AG04450 (cell line): ENCODE measurements around the gene MIA. TPM values are rescaled to one million over a fixed set of nuclear protein-coding genes. Genes with fewer than 3 reads are reported as not detected.
"Not testable (repeated sequence)": the region's sequence is repeated elsewhere in the genome, so short reads cannot be mapped to it uniquely, and the experiment has no call there.

ENCODE experiments used
- CTCF ChIA-PET: fragments of 300-600, 350-600 bp; formaldehyde crosslinking; extraction: SDS; loops from one replicate; lab custom pipeline; 2022; ENCODE audit warnings: antibody characterized with exemption, inconsistent platforms; lab: Charles Lee
- POLR2A ChIA-PET: fragments of 350-600 bp; formaldehyde crosslinking; extraction: SDS; loops from one replicate; lab custom pipeline; 2021; ENCODE audit warnings: antibody characterized with exemption, inconsistent platforms; lab: Yijun Ruan, JAX
- DNase-seq: peaks from one replicate; pipeline ENCODE4 v3.0.0-alpha.2; 2011; ENCODE audit warnings: low read depth, low spot score
- H3K27ac ChIP-seq: one replicate; pipeline ENCODE4 v1.5.1; 2012; ENCODE audit warnings: low read depth, low read length, control low read depth
- H3K27me3 ChIP-seq: one replicate; pipeline ENCODE4 v1.6.0; 2012; ENCODE audit warnings: low read length; ENCODE audit not compliant: control insufficient read depth, insufficient read depth
- H3K4me3 ChIP-seq: 2 replicates; pipeline ENCODE4 v1.5.1; 2011; ENCODE audit warnings: mild to moderate bottlenecking, low read depth, low read length, control low read depth
- H3K9me3 ChIP-seq: 2 replicates; pipeline ENCODE4 v1.5.1; 2012; ENCODE audit warnings: low read length; ENCODE audit not compliant: control insufficient read depth, insufficient read depth
- polyA plus RNA-seq: library from polyadenylated mRNA; depleted of rRNA; stranded (reverse); fragments of >200 nt; gene quantifications from 2 replicates; pipeline ENCODE4 v1.2.3, GENCODE V29; 2011
- TF ChIP-seq, protein P1 (sequence below): IDR thresholded peaks from 2 replicates; pipeline ENCODE4 v1.5.1; 2011; ENCODE audit warnings: low read depth, low read length, control low read depth, inconsistent platforms

The MIA gene
- polyA plus RNA-seq, 1 experiment: not detected

- Histone ChIP-seq H3K27ac (no peak overlapping the region), H3K4me3 (no peak overlapping the region), H3K27me3 (no peaks in the 10 kb centered on the region), H3K9me3 (no peaks in the 10 kb centered on the region; the same call in 1 of the 2 replicates)
- ChIA-PET POLR2A (no interaction called here), CTCF (no interaction called here)
- TF ChIP-seq, protein P1, sequence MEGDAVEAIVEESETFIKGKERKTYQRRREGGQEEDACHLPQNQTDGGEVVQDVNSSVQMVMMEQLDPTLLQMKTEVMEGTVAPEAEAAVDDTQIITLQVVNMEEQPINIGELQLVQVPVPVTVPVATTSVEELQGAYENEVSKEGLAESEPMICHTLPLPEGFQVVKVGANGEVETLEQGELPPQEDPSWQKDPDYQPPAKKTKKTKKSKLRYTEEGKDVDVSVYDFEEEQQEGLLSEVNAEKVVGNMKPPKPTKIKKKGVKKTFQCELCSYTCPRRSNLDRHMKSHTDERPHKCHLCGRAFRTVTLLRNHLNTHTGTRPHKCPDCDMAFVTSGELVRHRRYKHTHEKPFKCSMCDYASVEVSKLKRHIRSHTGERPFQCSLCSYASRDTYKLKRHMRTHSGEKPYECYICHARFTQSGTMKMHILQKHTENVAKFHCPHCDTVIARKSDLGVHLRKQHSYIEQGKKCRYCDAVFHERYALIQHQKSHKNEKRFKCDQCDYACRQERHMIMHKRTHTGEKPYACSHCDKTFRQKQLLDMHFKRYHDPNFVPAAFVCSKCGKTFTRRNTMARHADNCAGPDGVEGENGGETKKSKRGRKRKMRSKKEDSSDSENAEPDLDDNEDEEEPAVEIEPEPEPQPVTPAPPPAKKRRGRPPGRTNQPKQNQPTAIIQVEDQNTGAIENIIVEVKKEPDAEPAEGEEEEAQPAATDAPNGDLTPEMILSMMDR: no peak
- DNase-seq: no peak
Observed at GRCh38 chr19:40762754-40763470, 12.4 kb upstream of the MIA start.

DNA sequence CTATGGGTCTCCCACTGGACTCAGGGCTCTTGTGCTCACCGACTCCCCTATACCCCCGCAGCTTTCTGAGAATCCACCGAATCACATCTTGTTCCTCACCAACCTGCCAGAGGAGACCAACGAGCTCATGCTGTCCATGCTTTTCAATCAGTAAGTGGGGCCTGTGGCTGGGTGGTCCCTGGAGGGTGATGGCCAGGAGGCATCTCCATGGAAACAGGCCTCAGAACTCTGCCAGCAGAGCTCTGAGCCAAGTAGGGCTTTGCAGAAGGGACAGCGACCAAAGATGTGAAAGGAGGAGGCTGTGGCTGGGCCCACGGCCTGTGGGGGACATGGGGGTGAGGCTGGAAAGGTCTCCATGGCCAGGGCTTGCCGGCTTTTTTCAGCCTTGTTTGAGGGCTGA, 11.8 kb upstream of the MIA start:
- H3K9me3 ChIP-seq: no peaks in the 10 kb centered on the region; the same call in 1 of the 2 replicates
- no peak overlapping the region for H3K4me3 ChIP-seq
- POLR2A ChIA-PET: no interaction called here
- DNase-seq: no peak
- no peak overlapping the region for H3K27ac ChIP-seq
- CTCF ChIA-PET: interaction anchor here (0.6 kb wide), 1 partner anchor 545 kb away, joined by 3 read pairs; no protein-coding TSS in a partner anchor
- TF ChIP-seq, protein P1: no peak
- no peaks in the 10 kb centered on the region for H3K27me3 ChIP-seq

GRCh38 chr19:40763963-40764362, 11.4 kb upstream of the MIA start:
- ChIA-PET POLR2A (no interaction called here), CTCF (interaction anchor here (0.6 kb wide), 1 partner anchor 545 kb away, joined by 3 read pairs; no protein-coding TSS in a partner anchor)
- H3K27me3 ChIP-seq: no peaks in the 10 kb centered on the region
- H3K4me3 ChIP-seq: no peak overlapping the region
- no peaks in the 10 kb centered on the region; the same call in 1 of the 2 replicates for H3K9me3 ChIP-seq
- TF ChIP-seq, protein P1: no peak
- no peak for DNase-seq
- no peak overlapping the region for H3K27ac ChIP-seq

- H3K9me3 ChIP-seq, DNase-seq, CTCF ChIA-PET, H3K27me3 ChIP-seq, H3K4me3 ChIP-seq, H3K27ac ChIP-seq: not testable (repeated sequence)
- POLR2A ChIA-PET: interaction anchor here (1.1 kb wide), 2 partner anchors 12 to 16 kb away, joined by 3 to 16 read pairs; partner anchors contain the start of gene ACTMAP
Observed at GRCh38 chr19:40766385-40766784, 8.9 kb upstream of the MIA start.

- TF ChIP-seq, protein P1: no peak
- H3K9me3 ChIP-seq: no peaks in the 10 kb centered on the region
- no peaks in the 10 kb centered on the region for H3K27me3 ChIP-seq
- no peak overlapping the region for H3K4me3 ChIP-seq
- POLR2A ChIA-PET: interaction anchor here (0.5 kb wide), 1 partner anchor 97 kb away, joined by 5 read pairs; no protein-coding TSS in a partner anchor
- CTCF ChIA-PET: no interaction called here
- no peak overlapping the region for H3K27ac ChIP-seq
- DNase-seq: no peak
Observed at GRCh38 chr19:40768869-40769268, 6.5 kb upstream of the MIA start.

- H3K4me3 ChIP-seq, H3K9me3 ChIP-seq, DNase-seq, CTCF ChIA-PET, H3K27me3 ChIP-seq, H3K27ac ChIP-seq: not testable (repeated sequence)
- POLR2A ChIA-PET: interaction anchor here (0.7 kb wide), 1 partner anchor 27 kb away, joined by 3 read pairs; the partner anchor contains the start of gene EGLN2
Observed at GRCh38 chr19:40771101-40771862, 4.0 kb upstream of the MIA start.
